IPS-20b (cell line): ENCODE data around the gene MED12L.

Experiments
- H3K27ac ChIP-seq: one replicate; pipeline ENCODE4 v1.5.1; 2013; ENCODE audit warnings: low read length
- H3K27me3 ChIP-seq: 2 replicates; pipeline ENCODE4 v1.6.1; 2013; ENCODE audit warnings: mild to moderate bottlenecking, low read length, inconsistent platforms; ENCODE audit not compliant: insufficient read depth
- H3K36me3 ChIP-seq: 2 replicates; pipeline ENCODE4 v1.6.1; 2013; ENCODE audit warnings: low read depth, mild to moderate bottlenecking, inconsistent platforms, low read length, moderate library complexity; ENCODE audit not compliant: insufficient read depth
- H3K4me1 ChIP-seq: 2 replicates; pipeline ENCODE4 v1.6.1; 2013; ENCODE audit warnings: mild to moderate bottlenecking, control low read depth, inconsistent platforms, low read length, moderate library complexity; ENCODE audit not compliant: insufficient read depth
- H3K4me3 ChIP-seq: 2 replicates; pipeline ENCODE4 v1.5.1; 2013; ENCODE audit warnings: mild to moderate bottlenecking, low read length, inconsistent platforms
- H3K9ac ChIP-seq: 2 replicates; pipeline ENCODE4 v1.6.1; 2013; ENCODE audit warnings: low read depth, mild to moderate bottlenecking, inconsistent platforms, low read length, moderate library complexity
- H3K9me3 ChIP-seq: 2 replicates; pipeline ENCODE4 v1.6.1; 2013; ENCODE audit warnings: mild to moderate bottlenecking, low read depth, low read length, inconsistent platforms; ENCODE audit not compliant: insufficient read depth

Gene MED12L

GRCh38 chr3:151395806-151396205 lies 310.3 kb downstream of the MED12L start:
- Histone ChIP-seq H3K9ac (no peak overlapping the region), H3K4me1 (peaks cover 37% of the 10 kb centered on the region), H3K27me3 (no peaks in the 10 kb centered on the region), H3K4me3 (no peak overlapping the region), H3K36me3 (peaks cover 22% of the 10 kb centered on the region), H3K9me3 (no peaks in the 10 kb centered on the region), H3K27ac (no peak overlapping the region)

GRCh38 chr3:151398895-151399294 lies 313.4 kb downstream of the MED12L start:
- peaks cover 25% of the 10 kb centered on the region for H3K4me1 ChIP-seq
- H3K9ac ChIP-seq, result no peak overlapping the region
- H3K27me3 ChIP-seq, result no peaks in the 10 kb centered on the region
- H3K36me3 ChIP-seq, result peaks cover 22% of the 10 kb centered on the region
- no peak overlapping the region for H3K4me3 ChIP-seq
- no peaks in the 10 kb centered on the region for H3K9me3 ChIP-seq
- no peak overlapping the region for H3K27ac ChIP-seq

- Histone ChIP-seq H3K9me3 (no peaks in the 10 kb centered on the region), H3K4me3 (no peak overlapping the region), H3K27me3 (no peaks in the 10 kb centered on the region), H3K4me1 (peaks cover 15% of the 10 kb centered on the region; the same call in 1 of the 2 replicates), H3K27ac (no peak overlapping the region), H3K9ac (no peak overlapping the region), H3K36me3 (peaks cover 22% of the 10 kb centered on the region)
Observed at GRCh38 chr3:151400341-151400740, 314.9 kb downstream of the MED12L start.

GRCh38 chr3:151402349-151402748 lies 316.9 kb downstream of the MED12L start:
- H3K27ac ChIP-seq, result no peak overlapping the region
- peaks cover 6% of the 10 kb centered on the region; the same call in 1 of the 2 replicates for H3K36me3 ChIP-seq
- H3K4me1 ChIP-seq, result peaks cover 15% of the 10 kb centered on the region; the same call in 1 of the 2 replicates
- no peaks in the 10 kb centered on the region for H3K27me3 ChIP-seq
- no peak overlapping the region for H3K4me3 ChIP-seq
- no peak overlapping the region for H3K9ac ChIP-seq
- H3K9me3 ChIP-seq, result no peaks in the 10 kb centered on the region

- no peak overlapping the region for H3K27ac ChIP-seq
Observed at GRCh38 chr3:151403246-151403645, 317.8 kb downstream of the MED12L start.

GRCh38 chr3:151404316-151404715 lies 318.9 kb downstream of the MED12L start:
- H3K27ac ChIP-seq, result no peak overlapping the region
- no peak overlapping the region for H3K9ac ChIP-seq
- no peaks in the 10 kb centered on the region for H3K9me3 ChIP-seq
- H3K4me1 ChIP-seq, result peaks cover 8% of the 10 kb centered on the region; the same call in 1 of the 2 replicates
- no peak overlapping the region for H3K4me3 ChIP-seq
- no peaks in the 10 kb centered on the region for H3K27me3 ChIP-seq
- H3K36me3 ChIP-seq, result no peaks in the 10 kb centered on the region

More at GRCh38 chr3:151403246-151403645, 317.8 kb downstream of the MED12L start:
- no peaks in the 10 kb centered on the region for H3K27me3 ChIP-seq
- 0 out of 2 replicates have a peak, but pooled peaks cover under 1% of the 10 kb centered on the region for H3K36me3 ChIP-seq
- no peak overlapping the region for H3K4me3 ChIP-seq
- no peaks in the 10 kb centered on the region for H3K9me3 ChIP-seq
- H3K9ac ChIP-seq, result no peak overlapping the region
- peaks cover 15% of the 10 kb centered on the region; the same call in 1 of the 2 replicates for H3K4me1 ChIP-seq

GRCh38 chr3:151407928-151408327 lies 322.5 kb downstream of the MED12L start:
- Histone ChIP-seq H3K4me1 (no peaks in the 10 kb centered on the region), H3K9ac (no peak overlapping the region), H3K4me3 (no peak overlapping the region), H3K36me3 (peaks cover 13% of the 10 kb centered on the region), H3K27ac (no peak overlapping the region), H3K27me3 (no peaks in the 10 kb centered on the region), H3K9me3 (no peaks in the 10 kb centered on the region)

GRCh38 chr3:151410891-151411559 lies 325.6 kb downstream of the MED12L start:
- Histone ChIP-seq H3K9ac (no peak overlapping the region), H3K27ac (no peak overlapping the region), H3K9me3 (no peaks in the 10 kb centered on the region), H3K4me1 (no peaks in the 10 kb centered on the region), H3K27me3 (no peaks in the 10 kb centered on the region), H3K36me3 (peaks cover 18% of the 10 kb centered on the region), H3K4me3 (no peak overlapping the region)

- no peaks in the 10 kb centered on the region for H3K27me3 ChIP-seq
- H3K36me3 ChIP-seq, result peaks cover 25% of the 10 kb centered on the region
- H3K9ac ChIP-seq, result no peak overlapping the region
- H3K4me1 ChIP-seq, result no peaks in the 10 kb centered on the region
- H3K9me3 ChIP-seq, result no peaks in the 10 kb centered on the region
- H3K4me3 ChIP-seq, result no peak overlapping the region
- H3K27ac ChIP-seq, result no peak overlapping the region
Observed at GRCh38 chr3:151412989-151413388, 327.5 kb downstream of the MED12L start.

GRCh38 chr3:151415289-151415688 lies 329.8 kb downstream of the MED12L start:
- no peaks in the 10 kb centered on the region for H3K27me3 ChIP-seq
- H3K4me3 ChIP-seq, result no peak overlapping the region
- no peak overlapping the region for H3K27ac ChIP-seq
- H3K9ac ChIP-seq, result no peak overlapping the region
- peaks cover 28% of the 10 kb centered on the region for H3K36me3 ChIP-seq
- no peaks in the 10 kb centered on the region for H3K4me1 ChIP-seq
- H3K9me3 ChIP-seq, result no peaks in the 10 kb centered on the region

GRCh38 chr3:151419806-151420205 lies 334.3 kb downstream of the MED12L start:
- Histone ChIP-seq H3K36me3 (peaks cover 10% of the 10 kb centered on the region; the same call in 1 of the 2 replicates), H3K27me3 (no peaks in the 10 kb centered on the region), H3K9me3 (no peaks in the 10 kb centered on the region), H3K9ac (no peak overlapping the region), H3K4me1 (peaks cover 3% of the 10 kb centered on the region), H3K27ac (no peak overlapping the region), H3K4me3 (no peak overlapping the region)

GRCh38 chr3:151421938-151422337 lies 336.5 kb downstream of the MED12L start:
- Histone ChIP-seq H3K4me3 (no peak overlapping the region), H3K9me3 (no peaks in the 10 kb centered on the region), H3K27me3 (no peaks in the 10 kb centered on the region), H3K9ac (no peak overlapping the region), H3K27ac (no peak overlapping the region), H3K4me1 (peaks cover 14% of the 10 kb centered on the region), H3K36me3 (peaks cover 7% of the 10 kb centered on the region; the same call in 1 of the 2 replicates)
